HEK293 (cell line): ENCODE data around the gene MRPL28.

ENCODE experiments used
- CTCF ChIA-PET: fragments of 350-600 bp; formaldehyde crosslinking; extraction: SDS; loops from one replicate; lab custom pipeline; 2021; ENCODE audit warnings: antibody characterized with exemption; lab: Yijun Ruan, JAX
- POLR2A ChIA-PET: fragments of 300-600 bp; formaldehyde crosslinking; extraction: SDS; loops from one replicate; lab custom pipeline; 2020; ENCODE audit warnings: antibody characterized with exemption, inconsistent platforms; lab: Yijun Ruan, JAX
- H3K27ac ChIP-seq: fragments of 200-500 bp; sonication (Bioruptor generic); 2 replicates; pipeline ENCODE4 v1.5.1; 2014; ENCODE audit warnings: low read depth, low read length, control low read depth, inconsistent platforms; ENCODE audit errors: extremely low read depth
- H3K36me3 ChIP-seq, 2 experiments: fragments of 200-500 bp in 1 of 2; sonication (Bioruptor generic) in 1 of 2; 1 replicate in 1 of 2; 2 replicates in 1 of 2; pipeline ENCODE4 v1.5.1; 2014 to 2017; ENCODE audit warnings: inconsistent platforms in 2 of 2, low read length in 2 of 2; ENCODE audit not compliant: control insufficient read depth in 2 of 2, insufficient read depth in 1 of 2
- H3K4me1 ChIP-seq: fragments of 200-500 bp; sonication (Bioruptor generic); 2 replicates; pipeline ENCODE4 v1.5.1; 2014; ENCODE audit warnings: mild to moderate bottlenecking, low read length, inconsistent platforms; ENCODE audit not compliant: control insufficient read depth, insufficient read depth
- H3K4me3 ChIP-seq: 2 replicates; pipeline ENCODE4 v1.5.1; 2011; ENCODE audit warnings: low read depth, mild to moderate bottlenecking, control low read depth, low read length, moderate library complexity
- H3K9me3 ChIP-seq: fragments of 200-500 bp; sonication (Bioruptor generic); 2 replicates; pipeline ENCODE4 v1.5.1; 2014; ENCODE audit warnings: low read depth, low read length, inconsistent platforms; ENCODE audit not compliant: control insufficient read depth, insufficient read depth
- CTCF ChIP-seq: fragments of 450-650 bp; formaldehyde crosslinking; IDR thresholded peaks from 2 replicates; pipeline ENCODE4 v1.5.1; 2016; ENCODE audit warnings: missing biosample characterization, missing genetic modification characterization
- PRDM10 ChIP-seq: fragments of 450-650 bp; formaldehyde crosslinking; IDR thresholded peaks from 2 replicates; pipeline ENCODE4 v1.5.1; 2016; ENCODE audit warnings: missing biosample characterization, missing genetic modification characterization
- TCF7L2 ChIP-seq: IDR thresholded peaks from 2 replicates; pipeline ENCODE4 v1.6.1; 2011; ENCODE audit warnings: low read depth, mild to moderate bottlenecking, inconsistent platforms, low read length, moderate library complexity, borderline replicate concordance
- YY2 ChIP-seq: fragments of 450-650 bp; formaldehyde crosslinking; IDR thresholded peaks from 2 replicates; pipeline ENCODE4 v1.5.1; 2016; ENCODE audit warnings: missing biosample characterization, missing genetic modification characterization
- ZFP37 ChIP-seq: fragments of 450-650 bp; formaldehyde crosslinking; IDR thresholded peaks from 2 replicates; pipeline ENCODE4 v1.5.1; 2016; ENCODE audit warnings: missing biosample characterization, missing genetic modification characterization
- ZNF10 ChIP-seq: fragments of 450-650 bp; formaldehyde crosslinking; IDR thresholded peaks from 2 replicates; pipeline ENCODE4 v1.5.1; 2017; ENCODE audit warnings: missing biosample characterization, missing genetic modification characterization
- ZNF148 ChIP-seq: fragments of 450-650 bp; formaldehyde crosslinking; IDR thresholded peaks from 2 replicates; pipeline ENCODE4 v1.5.0; 2017; ENCODE audit warnings: missing biosample characterization, missing genetic modification characterization, borderline replicate concordance
- ZNF416 ChIP-seq: fragments of 450-650 bp; formaldehyde crosslinking; IDR thresholded peaks from 2 replicates; pipeline ENCODE4 v1.5.1; 2016; ENCODE audit warnings: missing biosample characterization, missing genetic modification characterization
- ZNF529 ChIP-seq: fragments of 450-650 bp; formaldehyde crosslinking; IDR thresholded peaks from 2 replicates; pipeline ENCODE4 v1.5.1; 2017; ENCODE audit warnings: missing genetic modification characterization, missing biosample characterization; ENCODE audit not compliant: insufficient replicate concordance
- ZNF639 ChIP-seq: fragments of 450-650 bp; formaldehyde crosslinking; IDR thresholded peaks from 2 replicates; pipeline ENCODE4 v1.5.1; 2016; ENCODE audit warnings: missing biosample characterization, missing genetic modification characterization
- ZSCAN4 ChIP-seq: fragments of 450-650 bp; formaldehyde crosslinking; IDR thresholded peaks from 2 replicates; pipeline ENCODE4 v1.5.1; 2017; ENCODE audit warnings: missing biosample characterization, missing genetic modification characterization

Gene MRPL28

GRCh38 chr16:320206-320605 is 50.1 kb downstream of the MRPL28 start (continued):
- TF ChIP-seq PRDM10 (tag by site-specific recombination) (no peak), ZNF10 (tag by site-specific recombination) (no peak), TCF7L2 (no peak)

GRCh38 chr16:318628-319027 is 51.7 kb downstream of the MRPL28 start:
- TF ChIP-seq ZNF529 (tag by site-specific recombination) (no peak), ZNF148 (tag by site-specific recombination) (no peak), ZNF416 (no peak), CTCF (tag by site-specific recombination) (peak; percentile 52)
- Histone ChIP-seq H3K36me3 (peaks cover 0 to 42% of the 10 kb centered on the region in 2 experiments; a peak in 1 of 3 replicates), H3K27ac (no peak overlapping the region), H3K9me3 (no peaks in the 10 kb centered on the region), H3K4me3 (no peak overlapping the region), H3K4me1 (peaks cover under 1% of the 10 kb centered on the region)
- POLR2A ChIA-PET, result no interaction called here
- CTCF ChIA-PET, result interaction anchor here (0.7 to 1.1 kb wide), 2 partner anchors 31 kb away, joined by 3 read pairs; no protein-coding TSS in a partner anchor

- TF ChIP-seq YY2, result no peak
- no peak for TF ChIP-seq ZSCAN4 (tag by site-specific recombination)
- TF ChIP-seq ZFP37, result no peak
- no peak for TF ChIP-seq ZNF639
- TF ChIP-seq, all 188 proteins: peak for 0
- Histone ChIP-seq H3K4me1 (no peaks in the 10 kb centered on the region), H3K36me3 (peaks cover 0 to 52% of the 10 kb centered on the region in 2 experiments; a peak in 2 of 3 replicates), H3K27ac (no peak overlapping the region), H3K9me3 (no peaks in the 10 kb centered on the region), H3K4me3 (no peak overlapping the region)
- POLR2A ChIA-PET, result no interaction called here
- CTCF ChIA-PET, result no interaction called here
Measured at GRCh38 chr16:317583-317982, 52.8 kb downstream of the MRPL28 start.
